CD4-positive, alpha-beta T cell treated with Interleukin-15 for 4 hours (primary cell): ENCODE results near the gene RALA.
A peak's percentile ranks its signal among the peaks of the same experiment; 100 is the strongest.

Experiments used
- DNase-seq: peaks from one replicate; pipeline ENCODE4 v3.0.0-alpha.2; 2020; ENCODE audit warnings: low spot score

The RALA gene

GRCh38 chr7:39614299-39614698, 9.1 kb upstream of the RALA start:
- DNase-seq: no peak

- DNase-seq: no peak
These were observed 7.9 kb upstream of the RALA start for GRCh38 chr7:39615350-39615975.

- DNase-seq: no peak
These were observed 7.2 kb upstream of the RALA start for GRCh38 chr7:39616138-39616537.

- no peak for DNase-seq
These were observed 6.4 kb upstream of the RALA start for GRCh38 chr7:39617005-39617404.

- no peak for DNase-seq
These were observed 4.5 kb upstream of the RALA start for GRCh38 chr7:39618868-39619267.

GRCh38 chr7:39620486-39620885, 2.9 kb upstream of the RALA start:
- DNase-seq: no peak

- no peak for DNase-seq
These were observed 2.1 kb upstream of the RALA start for GRCh38 chr7:39621261-39621660.

- no peak for DNase-seq
These were observed 1.5 kb upstream of the RALA start for GRCh38 chr7:39621784-39622411.

- DNase-seq: no peak
These were observed 763 bp upstream of the RALA start for GRCh38 chr7:39622609-39623008.

GRCh38 chr7:39623732-39624441, 515 bp downstream of the RALA start:
- no peak for DNase-seq

- DNase-seq: peak; percentile 14
These were observed 1.1 kb downstream of the RALA start for GRCh38 chr7:39624442-39624807.

- no peak for DNase-seq
These were observed 1.7 kb downstream of the RALA start for GRCh38 chr7:39624935-39625694.

GRCh38 chr7:39631736-39632308, 8.4 kb downstream of the RALA start:
- no peak for DNase-seq

- DNase-seq: peak; percentile 50
These were observed 10.4 kb downstream of the RALA start for GRCh38 chr7:39633563-39634477.

GRCh38 chr7:39634478-39634805, 11.1 kb downstream of the RALA start:
- DNase-seq: no peak

- DNase-seq: no peak
These were observed 14.0 kb downstream of the RALA start for GRCh38 chr7:39637400-39637799.

GRCh38 chr7:39637963-39638485, 14.7 kb downstream of the RALA start:
- DNase-seq: no peak

- DNase-seq: no peak
These were observed 19.5 kb downstream of the RALA start for GRCh38 chr7:39642896-39643295.

GRCh38 chr7:39644170-39644569, 20.8 kb downstream of the RALA start:
- DNase-seq: no peak

GRCh38 chr7:39645482-39646407, 22.4 kb downstream of the RALA start:
- DNase-seq: no peak
